NK-92 treated with Interleukin-12 subunit alpha and Interleukin-12 subunit beta, amount 100 ng/mL, for 24 hours (cell line): ENCODE measurements around the gene GNMT.
"Not testable (repeated sequence)": the region's sequence is repeated elsewhere in the genome, so short reads cannot be mapped to it uniquely, and the experiment has no call there.

ENCODE experiments used
- DNase-seq: peaks from one replicate; lab custom pipeline; 2025; lab: John Stamatoyannopoulos, UW

Gene GNMT

DNA sequence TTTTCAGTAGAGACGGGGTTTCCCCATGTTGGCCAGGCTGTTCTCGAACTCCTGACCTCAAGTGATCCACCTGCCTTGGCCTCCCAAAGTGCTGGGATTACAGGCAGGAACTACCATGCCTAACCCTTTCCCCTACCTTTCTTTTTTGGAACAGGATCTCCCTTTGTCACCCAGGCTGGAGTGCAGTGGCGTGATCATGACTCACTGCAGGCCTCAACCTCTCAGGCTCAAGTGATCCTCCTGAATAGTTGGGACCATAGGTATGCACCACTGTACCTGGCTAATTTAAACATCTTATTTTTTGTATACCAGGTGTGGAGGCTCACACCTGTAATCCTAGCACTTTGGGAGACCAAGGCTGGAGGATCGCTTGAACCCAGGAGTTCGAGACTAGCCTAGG is 19.2 kb upstream of the GNMT start:
- not testable (repeated sequence) for DNase-seq

GRCh38 chr6:42942444-42942843 is 18.1 kb upstream of the GNMT start:
- no peak for DNase-seq

- no peak for DNase-seq
These were observed 12.6 kb upstream of the GNMT start for GRCh38 chr6:42947950-42948349.

DNA sequence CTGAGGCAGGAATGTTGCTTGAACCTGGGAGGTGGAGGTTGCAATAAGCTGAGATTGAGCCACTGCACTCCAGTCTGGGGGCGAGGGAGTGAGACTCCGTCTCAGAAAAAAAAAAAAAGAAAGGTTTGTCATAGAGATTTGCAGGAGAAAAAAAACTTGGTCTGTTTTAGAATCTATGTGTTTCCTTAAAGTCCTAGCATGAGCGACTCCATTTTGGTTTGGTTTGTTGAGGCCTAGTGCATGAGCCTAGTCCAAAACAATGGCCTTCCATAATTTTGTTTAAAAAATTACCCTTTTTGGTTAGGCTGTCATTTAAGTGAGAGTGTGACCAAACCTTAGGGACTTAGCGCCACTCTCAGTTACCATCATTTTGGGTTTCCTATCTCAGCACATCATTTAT is 8.2 kb upstream of the GNMT start:
- no peak for DNase-seq

- not testable (repeated sequence) for DNase-seq
These were observed 6.1 kb upstream of the GNMT start for GRCh38 chr6:42954405-42954804.

- DNase-seq: no peak
These were observed 2.4 kb upstream of the GNMT start for GRCh38 chr6:42958125-42958524.

DNA sequence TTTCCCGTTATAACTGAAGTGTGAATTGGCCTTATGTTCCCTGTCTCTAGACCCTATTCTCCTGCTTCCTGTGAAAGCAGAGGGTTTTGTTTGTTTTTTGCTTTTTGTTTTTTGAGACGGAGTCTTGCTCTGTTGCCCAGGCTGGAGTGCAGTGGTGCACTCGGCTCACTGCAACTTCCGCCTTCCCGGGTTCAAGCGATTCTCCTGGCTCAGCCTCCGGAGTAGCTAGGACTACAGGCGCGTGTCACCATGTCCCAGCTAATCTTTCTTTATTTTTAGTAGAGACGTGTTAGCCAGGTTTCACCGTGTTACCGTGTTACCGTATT is 674 bp upstream of the GNMT start:
- DNase-seq: no peak

- DNase-seq: no peak
These were observed 491 bp downstream of the GNMT start for GRCh38 chr6:42961020-42961470.

GRCh38 chr6:42962096-42962495 is 1.5 kb downstream of the GNMT start:
- no peak for DNase-seq

DNA sequence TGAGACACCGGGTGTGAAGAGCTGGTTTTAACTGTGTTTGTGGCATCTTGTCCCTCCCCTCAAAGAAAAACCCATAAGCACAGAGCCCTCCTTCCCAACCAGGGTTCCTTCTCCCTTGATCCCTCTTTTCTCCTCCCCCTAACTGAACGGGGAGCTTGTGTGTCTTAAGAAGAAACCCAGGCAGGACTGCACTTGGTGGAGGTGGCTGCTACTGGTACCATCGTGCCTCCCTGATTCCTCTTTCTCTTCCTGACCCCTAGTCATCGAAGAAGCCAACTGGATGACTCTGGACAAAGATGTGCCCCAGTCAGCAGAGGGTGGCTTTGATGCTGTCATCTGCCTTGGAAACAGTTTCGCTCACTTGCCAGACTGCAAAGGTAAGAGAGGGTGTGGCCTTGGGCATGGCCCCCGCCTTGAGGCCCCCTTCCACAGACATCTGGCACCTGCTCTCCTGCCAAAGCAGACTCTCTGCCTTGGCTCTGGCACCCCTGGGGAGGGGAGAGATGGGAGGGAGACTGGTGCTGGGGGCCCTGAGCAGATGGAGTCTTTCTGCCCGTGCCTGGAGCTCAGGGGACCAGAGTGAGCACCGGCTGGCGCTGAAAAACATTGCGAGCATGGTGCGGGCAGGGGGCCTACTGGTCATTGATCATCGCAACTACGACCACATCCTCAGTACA is 2.1 kb downstream of the GNMT start:
- no peak for DNase-seq

- DNase-seq: no peak
These were observed 2.8 kb downstream of the GNMT start for GRCh38 chr6:42963179-42963854.

- no peak for DNase-seq
These were observed 3.5 kb downstream of the GNMT start for GRCh38 chr6:42963855-42964605.

- no peak for DNase-seq
These were observed 6.0 kb downstream of the GNMT start for GRCh38 chr6:42966571-42966970.

DNA sequence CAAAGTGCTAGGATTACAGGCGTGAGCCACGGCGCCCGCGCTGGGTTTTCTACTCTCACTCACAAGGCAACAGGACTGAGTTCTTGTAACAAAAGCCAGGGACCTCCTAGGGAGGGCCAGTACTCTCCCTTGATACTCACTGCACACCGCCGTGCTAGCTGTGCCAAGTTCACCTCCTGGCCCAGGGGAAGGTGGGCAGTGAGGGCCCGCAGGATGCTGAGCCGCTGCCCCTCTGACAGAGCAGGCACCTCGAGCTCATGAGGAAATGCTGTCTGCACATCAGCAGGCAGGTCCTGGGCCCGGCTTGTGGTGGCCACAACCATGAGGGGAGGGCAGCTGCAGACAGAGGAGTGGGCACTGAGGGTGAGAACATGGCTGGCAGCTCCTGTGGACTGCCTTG is 6.7 kb downstream of the GNMT start:
- no peak for DNase-seq

DNA sequence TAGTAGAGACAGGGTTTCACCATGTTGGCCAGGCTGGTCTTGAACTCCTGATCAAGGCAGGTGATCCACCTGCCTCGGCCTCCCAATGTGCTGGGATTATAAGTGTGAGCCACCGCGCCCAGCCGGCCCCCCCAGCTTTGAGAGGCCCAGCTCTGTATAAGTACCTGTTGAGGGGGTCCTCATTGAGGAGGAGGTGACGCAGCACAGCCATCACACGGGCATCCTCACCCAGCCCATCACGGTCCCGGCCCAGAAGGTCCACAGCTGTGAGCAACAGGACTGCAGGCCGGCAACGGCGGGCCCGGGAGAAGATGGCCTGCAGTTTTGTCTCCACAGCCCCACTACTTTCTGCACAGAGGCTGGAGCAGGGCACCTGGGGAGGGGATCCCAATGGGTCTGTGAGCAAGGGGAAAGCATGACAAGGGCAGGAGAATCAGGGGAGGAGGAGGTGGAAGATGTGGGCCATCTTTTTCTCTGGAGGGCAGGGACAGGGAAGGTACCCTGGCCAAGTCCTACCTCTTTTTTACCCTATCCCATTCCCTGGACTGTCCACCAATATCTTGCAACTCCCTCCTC is 7.7 kb downstream of the GNMT start:
- DNase-seq: no peak

DNA sequence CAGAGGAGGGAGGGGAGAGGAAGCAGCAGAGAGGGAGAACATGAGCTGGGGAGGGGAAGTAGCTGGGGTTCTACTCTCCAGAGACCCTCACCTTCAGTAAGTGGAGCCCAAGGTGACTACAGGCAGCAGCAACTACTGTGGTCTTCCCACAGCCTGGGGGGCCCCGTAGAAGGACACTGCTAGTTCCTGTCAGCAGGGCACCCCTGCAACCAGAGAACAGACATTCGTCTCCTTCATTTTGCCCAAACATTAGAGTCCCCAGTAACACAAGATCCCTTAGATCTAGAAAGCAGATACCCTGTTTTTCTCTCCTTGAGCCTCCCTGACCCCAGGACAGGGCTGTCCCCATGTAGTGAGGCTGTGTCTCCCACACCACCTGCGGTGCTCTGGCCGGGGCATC is 8.2 kb downstream of the GNMT start:
- no peak for DNase-seq

DNA sequence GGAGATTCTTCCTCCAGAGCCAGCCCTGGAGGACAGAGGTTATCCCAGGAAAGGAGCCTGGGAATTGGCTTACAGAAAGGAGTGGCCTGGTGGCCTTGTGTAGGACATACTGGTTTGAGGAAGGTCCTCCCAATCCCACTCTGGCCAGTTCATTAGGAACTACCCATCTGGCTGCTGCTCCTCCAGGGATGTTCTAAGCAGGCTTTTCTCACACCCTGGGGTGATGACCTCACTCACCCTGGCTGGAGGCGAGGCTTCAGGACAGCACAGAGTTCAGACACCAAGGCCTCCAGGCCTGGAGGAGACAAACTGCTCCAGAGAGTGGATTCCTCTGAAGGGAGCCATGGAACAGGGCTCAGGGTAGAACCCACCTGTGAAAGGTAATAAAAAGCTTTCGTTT is 8.9 kb downstream of the GNMT start:
- no peak for DNase-seq

- no peak for DNase-seq
These were observed 9.4 kb downstream of the GNMT start for GRCh38 chr6:42969934-42970333.

GRCh38 chr6:42970871-42971612 is 10.5 kb downstream of the GNMT start:
- DNase-seq: no peak

DNA sequence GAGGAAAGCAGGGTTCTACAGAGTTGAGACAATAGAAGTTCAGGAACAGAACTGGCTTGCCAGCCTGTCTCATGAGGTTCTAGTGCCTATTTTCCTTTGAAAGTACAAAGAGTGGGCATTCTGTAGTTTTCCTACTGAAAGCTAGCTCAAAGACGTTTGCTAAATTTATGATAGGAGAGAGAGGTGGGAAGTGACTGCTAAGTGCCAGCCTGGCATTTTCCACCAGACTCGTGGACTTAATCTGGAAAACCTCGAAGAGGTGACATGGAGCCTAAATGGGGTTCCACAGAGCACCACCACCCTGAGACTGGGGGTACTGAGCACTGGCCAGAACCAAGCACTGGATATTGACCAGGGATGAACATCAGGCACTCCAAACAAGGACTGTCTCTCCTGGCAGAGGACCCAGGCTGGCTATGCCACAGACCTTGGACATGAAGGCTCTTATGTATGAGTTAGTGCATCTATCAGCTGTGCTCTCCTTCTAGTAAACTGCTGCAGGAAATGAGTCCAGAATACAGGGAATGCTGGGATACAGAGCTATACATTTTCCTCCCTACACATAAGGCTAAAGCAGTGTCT is 11.3 kb downstream of the GNMT start:
- DNase-seq: no peak

- DNase-seq: no peak
These were observed 13.4 kb downstream of the GNMT start for GRCh38 chr6:42973926-42974325.
